SIG-M5 treated with dmso at 0.1 percent for 504 hours (cell line): ENCODE results near the gene ZNF135.

Experiments used
- DNase-seq: peaks from one replicate; lab custom pipeline; 2025; ENCODE audit not compliant: unreplicated experiment; lab: John Stamatoyannopoulos, UW

Gene ZNF135

GRCh38 chr19:58059003-58059670 lies at the start of gene ZNF135:
Gene ZNF135, plus strand, starts transcription at chr19:58059282. Its CDS starts 721 bp downstream, at chr19:58060003.
- DNase-seq: no peak

- DNase-seq: no peak
These were observed 49.8 kb upstream of the ZNF135 start for GRCh38 chr19:58009301-58009665.

GRCh38 chr19:58009666-58010301 lies 49.3 kb upstream of the ZNF135 start:
- peak; percentile 36 for DNase-seq

- no peak for DNase-seq
These were observed 48.6 kb upstream of the ZNF135 start for GRCh38 chr19:58010507-58010906.

- no peak for DNase-seq
These were observed 44.9 kb upstream of the ZNF135 start for GRCh38 chr19:58014141-58014540.

- no peak for DNase-seq
These were observed 39.0 kb upstream of the ZNF135 start for GRCh38 chr19:58020129-58020528.

- DNase-seq: no peak
These were observed 37.4 kb upstream of the ZNF135 start for GRCh38 chr19:58021541-58022282.

GRCh38 chr19:58022283-58022660 lies 36.8 kb upstream of the ZNF135 start:
- no peak for DNase-seq

- no peak for DNase-seq
These were observed 34.4 kb upstream of the ZNF135 start for GRCh38 chr19:58024661-58025060.

GRCh38 chr19:58033741-58034476 lies 25.2 kb upstream of the ZNF135 start, which contains the start of gene ZSCAN1:
Gene ZSCAN1, plus strand, starts transcription at chr19:58034025. Its CDS starts 3,812 bp downstream, at chr19:58037837.
- DNase-seq: no peak

GRCh38 chr19:58034477-58034793 lies 24.6 kb upstream of the ZNF135 start:
- no peak for DNase-seq

GRCh38 chr19:58035863-58036262 lies 23.2 kb upstream of the ZNF135 start:
- no peak for DNase-seq

GRCh38 chr19:58037927-58038687 lies 21.0 kb upstream of the ZNF135 start:
- no peak for DNase-seq

GRCh38 chr19:58038688-58039204 lies 20.3 kb upstream of the ZNF135 start:
- DNase-seq: no peak

GRCh38 chr19:58040751-58041525 lies 18.1 kb upstream of the ZNF135 start:
- no peak for DNase-seq

- DNase-seq: no peak
These were observed 16.4 kb upstream of the ZNF135 start for GRCh38 chr19:58042495-58043340.

- no peak for DNase-seq
These were observed 14.7 kb upstream of the ZNF135 start for GRCh38 chr19:58044391-58044790.

GRCh38 chr19:58044886-58045285 lies 14.2 kb upstream of the ZNF135 start:
- DNase-seq: no peak
